HG02870 (cell line): ENCODE data around the gene SHKBP1.
"Not testable (repeated sequence)": the region's sequence is repeated elsewhere in the genome, so short reads cannot be mapped to it uniquely, and the experiment has no call there.

Experiments
- ATAC-seq: cut with Tn5 transposase; IDR thresholded peaks from one replicate; pipeline ENCODE4 v1.9.1; 2021; ENCODE audit warnings: mild to moderate bottlenecking, moderate library complexity; ENCODE audit not compliant: unreplicated experiment

SHKBP1 gene

DNA sequence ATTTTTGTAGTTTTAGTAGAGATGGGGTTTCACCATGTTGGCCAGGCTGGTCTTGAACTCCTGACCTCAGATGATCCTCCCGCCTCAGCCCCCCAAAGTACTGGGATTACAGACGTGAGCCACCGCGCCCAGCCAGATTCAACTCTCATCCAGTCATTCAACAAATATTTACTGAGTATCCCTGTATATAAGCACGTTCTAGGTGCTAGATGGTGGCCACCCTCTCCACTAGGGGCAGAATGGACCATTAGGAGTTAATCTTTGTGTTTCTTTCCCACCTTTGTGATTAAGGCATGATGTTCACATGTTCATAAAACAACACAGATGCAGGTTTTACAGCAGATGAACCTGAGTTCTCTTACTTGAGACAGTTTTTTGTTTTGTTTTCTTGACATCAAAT, 7.3 kb downstream of the SHKBP1 start:
- no peak for ATAC-seq

DNA sequence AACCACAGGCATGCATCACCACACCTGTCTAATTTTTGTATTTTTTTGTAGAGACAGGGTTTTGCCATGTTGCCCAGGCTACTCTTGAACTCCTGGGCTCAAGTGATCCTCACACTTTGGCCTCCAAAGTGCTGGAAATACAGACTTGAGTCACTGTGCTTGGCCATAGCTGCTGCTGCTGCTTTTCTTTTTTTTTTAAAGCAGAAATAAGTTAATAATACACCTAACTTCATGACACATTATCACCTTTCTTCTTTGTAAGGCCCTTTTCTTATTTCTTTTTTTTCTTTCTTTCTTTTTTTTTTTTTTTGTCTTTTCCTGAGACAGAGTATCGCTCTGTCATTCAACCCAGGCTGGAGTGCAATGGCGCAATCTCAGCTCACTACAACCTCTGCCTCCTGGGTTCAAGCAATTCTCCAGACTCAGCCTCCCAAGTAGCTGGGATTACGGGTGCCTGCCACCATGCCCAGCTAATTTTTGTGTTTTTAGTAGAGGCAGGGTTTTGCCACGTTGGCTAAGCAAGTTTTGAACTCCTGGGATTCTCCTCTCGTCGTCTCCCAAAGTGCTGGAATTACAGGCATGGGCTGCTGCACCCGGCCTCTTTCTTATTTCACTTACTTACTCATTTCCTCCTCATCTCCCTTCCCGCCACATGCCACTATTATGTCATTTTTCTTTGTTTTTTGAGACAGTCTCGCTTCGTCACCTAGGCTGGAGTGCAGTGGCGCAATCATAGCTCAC, 8.7 kb downstream of the SHKBP1 start:
- ATAC-seq, result no peak

DNA sequence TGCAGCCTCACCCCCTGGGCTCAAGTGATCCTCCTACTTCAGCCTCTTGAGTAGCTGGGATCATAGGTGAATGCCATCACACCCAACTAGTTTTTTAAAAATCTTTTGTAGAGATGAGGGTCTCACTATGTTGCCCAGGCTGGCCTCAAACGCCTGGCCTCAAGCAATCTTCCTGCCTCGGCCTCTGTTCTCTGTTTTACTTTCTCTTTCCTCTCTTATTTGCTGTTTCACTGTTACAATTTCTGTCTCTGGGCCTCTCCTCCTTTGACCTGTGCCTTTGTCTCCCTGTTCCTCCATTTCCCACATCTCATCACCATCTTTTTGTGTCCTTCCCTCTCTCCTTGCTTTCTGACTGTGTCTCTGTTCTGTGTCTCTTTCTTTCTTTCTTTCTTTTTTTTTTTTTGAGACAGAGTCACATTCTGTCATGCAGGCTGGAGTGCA, 9.3 kb downstream of the SHKBP1 start:
- ATAC-seq, result no peak

DNA sequence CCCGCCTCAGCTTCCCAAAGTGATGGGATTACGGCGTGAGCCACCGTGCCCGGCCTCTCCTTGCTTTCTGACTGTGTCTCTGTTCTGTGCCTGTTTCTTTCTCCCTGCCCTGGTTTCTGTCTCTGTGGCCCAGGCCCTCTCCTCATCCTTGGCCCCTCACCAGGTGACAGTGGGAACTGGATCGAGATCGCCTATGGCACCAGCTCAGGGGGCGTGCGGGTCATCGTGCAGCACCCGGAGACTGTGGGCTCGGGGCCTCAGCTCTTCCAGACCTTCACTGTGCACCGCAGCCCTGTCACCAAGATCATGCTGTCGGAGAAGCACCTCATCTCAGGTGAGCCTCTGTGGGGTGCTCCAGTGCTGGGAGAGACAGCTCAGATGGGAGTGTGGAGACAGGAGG, 9.9 kb downstream of the SHKBP1 start:
- no peak for ATAC-seq

DNA sequence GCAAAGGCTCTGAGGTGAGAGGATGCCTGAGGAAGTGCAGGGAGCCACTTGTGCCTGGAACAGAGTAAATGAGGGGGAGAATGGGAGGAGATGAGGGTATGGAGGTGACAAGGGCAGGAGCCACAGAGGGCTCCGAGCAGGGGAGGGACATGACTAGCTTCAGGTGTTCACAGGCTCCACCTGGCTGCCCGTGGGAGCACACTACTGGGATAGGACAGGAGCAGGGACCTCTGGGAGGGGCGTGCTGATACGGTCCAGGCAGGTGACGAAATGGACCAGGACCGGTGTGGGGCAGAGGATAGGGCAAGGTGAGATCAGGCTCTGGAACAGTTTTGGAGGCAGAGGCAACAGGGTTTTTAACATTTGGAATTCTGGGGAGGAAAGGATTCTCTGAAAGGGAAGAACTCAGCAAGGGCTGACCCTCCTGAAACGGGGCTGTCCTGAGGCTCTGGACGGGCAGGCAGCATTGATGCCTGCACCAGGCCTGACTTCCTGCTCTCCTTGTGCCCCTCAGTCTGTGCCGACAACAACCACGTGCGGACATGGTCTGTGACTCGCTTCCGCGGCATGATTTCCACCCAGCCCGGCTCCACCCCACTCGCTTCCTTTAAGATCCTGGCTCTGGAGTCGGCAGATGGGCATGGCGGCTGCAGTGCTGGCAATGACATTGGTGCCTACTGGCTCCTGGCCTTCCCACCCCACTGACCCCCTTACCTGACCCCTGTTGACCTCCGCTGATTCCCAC, 11.6 kb downstream of the SHKBP1 start:
- no peak for ATAC-seq

DNA sequence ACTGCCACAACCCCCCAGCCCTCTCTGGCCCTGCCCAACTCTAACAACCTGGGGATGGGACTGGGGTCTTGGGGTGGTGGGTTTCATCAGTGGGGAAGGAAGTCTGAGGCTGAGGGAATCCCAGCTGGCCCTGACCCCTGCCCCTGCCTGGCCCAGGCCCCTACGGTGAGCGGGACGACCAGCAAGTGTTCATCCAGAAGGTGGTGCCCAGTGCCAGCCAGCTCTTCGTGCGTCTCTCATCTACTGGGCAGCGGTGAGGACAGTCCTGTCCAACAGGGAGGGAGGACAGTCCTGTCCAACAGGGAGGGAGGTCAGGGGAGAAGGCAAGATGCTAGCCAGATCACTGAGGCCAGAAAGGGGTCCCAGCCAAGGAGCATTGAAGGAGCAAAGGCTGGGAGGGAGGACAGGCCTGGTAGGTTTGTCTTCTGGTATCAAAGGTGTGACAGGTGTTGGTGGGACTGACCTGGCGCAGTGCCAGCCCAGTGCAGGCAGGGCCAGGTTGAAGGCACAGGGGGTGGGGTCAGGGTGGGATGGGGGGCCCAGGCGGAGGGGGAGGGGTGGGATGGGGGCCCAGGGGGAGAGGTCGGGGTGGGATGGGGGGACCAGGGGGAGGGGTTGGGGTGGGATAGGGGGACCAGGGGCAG, 12.4 kb downstream of the SHKBP1 start:
- ATAC-seq, result no peak

DNA sequence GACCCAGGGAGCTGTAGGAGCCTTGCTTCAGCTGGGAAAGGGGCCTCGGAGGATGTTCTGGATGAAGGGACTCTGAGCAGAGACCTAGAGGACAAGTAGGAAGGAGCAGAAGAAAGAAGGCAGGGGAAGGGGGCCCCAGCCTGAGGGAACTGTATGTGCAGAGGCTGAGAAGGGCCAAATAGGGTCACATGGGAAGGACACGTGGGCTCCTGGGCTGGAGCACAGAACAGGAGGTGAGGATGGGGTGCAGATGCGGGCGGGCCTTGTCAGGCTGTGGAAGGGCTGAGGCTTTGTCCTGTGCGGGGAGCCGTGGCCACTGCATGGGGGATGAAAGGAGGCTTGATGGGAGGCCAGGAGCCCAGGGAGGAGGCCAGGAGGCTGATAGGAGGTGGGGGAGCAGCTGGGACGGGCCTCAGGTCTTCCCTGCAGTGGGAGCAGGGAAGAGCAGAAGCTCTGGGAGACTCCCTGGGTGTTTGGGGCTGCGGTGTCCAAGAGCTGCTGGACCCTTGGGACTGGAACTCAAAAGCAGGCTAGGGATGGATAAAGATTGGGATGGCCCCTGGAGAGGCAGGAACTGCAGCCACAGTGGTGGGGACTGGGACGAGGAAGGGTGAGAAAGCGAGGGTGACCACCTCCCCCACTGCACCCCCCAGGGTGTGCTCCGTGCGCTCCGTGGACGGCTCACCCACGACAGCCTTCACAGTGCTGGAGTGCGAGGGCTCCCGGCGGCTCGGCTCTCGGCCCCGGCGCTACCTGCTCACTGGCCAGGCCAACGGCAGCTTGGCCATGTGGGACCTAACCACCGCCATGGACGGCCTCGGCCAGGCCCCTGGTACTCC, 13.1 kb downstream of the SHKBP1 start:
- no peak for ATAC-seq

DNA sequence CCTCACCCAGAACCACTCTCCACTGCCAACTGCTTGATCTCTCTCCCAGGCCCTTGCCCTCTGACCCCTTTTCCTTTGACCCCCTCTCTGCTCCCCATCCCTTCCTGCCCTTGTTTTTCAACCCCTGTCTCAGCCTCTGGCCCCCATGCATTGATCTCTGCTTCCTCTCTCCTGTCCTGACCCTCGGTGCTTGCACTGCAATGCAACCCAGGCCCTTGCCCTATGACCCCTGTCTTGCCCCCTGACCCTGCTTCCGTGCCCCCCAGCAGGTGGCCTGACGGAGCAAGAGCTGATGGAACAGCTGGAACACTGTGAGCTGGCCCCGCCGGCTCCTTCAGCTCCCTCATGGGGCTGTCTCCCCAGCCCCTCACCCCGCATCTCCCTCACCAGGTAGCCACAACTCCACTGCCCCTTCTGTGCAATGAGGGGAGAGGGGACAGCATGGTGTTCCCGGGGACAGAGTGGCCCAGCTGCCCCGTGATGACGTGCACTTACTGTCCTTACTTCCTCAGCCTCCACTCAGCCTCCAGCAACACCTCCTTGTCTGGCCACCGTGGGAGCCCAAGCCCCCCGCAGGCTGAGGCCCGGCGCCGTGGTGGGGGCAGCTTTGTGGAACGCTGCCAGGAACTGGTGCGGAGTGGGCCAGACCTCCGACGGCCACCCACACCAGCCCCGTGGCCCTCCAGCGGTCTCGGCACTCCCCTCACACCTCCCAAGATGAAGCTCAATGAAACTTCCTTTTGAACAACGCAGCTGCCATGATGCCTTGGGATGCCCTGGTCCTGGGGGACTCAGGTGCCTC, 14.0 kb downstream of the SHKBP1 start:
- ATAC-seq, result no peak

DNA sequence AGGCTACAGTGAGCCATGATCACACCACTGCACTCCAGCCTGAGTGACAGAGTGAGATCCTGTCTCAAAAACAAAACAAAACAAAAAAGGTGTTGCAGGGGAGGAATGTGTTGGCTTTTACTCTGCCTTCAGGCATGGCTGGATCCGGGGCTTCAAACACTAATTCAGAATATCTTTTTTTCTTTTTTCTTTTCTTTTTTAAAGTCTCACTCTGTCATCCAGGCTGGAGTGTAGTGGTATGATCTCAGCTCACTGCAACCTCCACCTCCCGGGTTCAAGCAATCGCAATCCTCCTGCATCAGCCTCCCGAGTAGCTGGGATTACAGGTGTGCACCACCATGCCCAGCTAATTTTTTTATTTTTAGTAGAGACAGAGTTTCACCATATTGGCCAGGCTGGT, 15.1 kb downstream of the SHKBP1 start:
- not testable (repeated sequence) for ATAC-seq

DNA sequence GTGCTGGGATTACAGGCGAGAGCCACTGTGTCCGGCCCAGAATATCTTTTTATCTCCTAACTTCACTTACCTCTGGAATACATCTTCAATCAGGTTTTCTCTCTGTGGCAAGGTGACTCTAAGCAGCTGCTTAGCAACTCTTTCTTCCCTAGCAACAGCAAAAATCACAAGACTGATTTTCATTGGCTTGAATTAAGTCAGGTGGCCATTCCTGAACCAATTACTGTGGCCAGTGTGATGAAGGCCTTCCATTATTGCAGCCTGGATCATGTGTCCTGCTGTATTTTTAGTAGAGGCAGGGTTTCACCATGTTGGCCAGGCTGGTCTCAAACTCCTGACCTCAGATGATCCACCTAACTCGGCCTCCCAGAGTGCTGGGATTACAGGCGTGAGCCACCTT, 15.5 kb downstream of the SHKBP1 start:
- no peak for ATAC-seq

DNA sequence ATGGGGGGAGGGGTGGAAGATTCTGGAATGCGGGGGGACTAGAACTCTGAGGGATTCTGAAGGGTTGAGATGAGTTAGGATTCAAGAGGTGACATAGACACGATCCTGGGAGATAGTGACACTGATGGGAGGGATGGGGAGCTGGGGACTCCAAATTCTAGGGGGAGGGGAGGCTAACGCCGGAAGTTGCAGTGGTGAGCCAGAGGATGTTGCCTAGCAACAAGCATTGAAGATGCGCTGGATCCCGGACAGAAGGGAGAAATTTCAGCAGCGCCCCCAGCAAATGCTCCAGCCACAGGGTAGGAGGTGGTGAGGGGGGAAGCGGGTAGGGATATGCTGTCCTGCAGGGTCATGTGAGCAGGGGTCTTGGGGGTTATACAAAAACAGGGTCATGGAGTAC, 17.6 kb downstream of the SHKBP1 start:
- ATAC-seq, result no peak

DNA sequence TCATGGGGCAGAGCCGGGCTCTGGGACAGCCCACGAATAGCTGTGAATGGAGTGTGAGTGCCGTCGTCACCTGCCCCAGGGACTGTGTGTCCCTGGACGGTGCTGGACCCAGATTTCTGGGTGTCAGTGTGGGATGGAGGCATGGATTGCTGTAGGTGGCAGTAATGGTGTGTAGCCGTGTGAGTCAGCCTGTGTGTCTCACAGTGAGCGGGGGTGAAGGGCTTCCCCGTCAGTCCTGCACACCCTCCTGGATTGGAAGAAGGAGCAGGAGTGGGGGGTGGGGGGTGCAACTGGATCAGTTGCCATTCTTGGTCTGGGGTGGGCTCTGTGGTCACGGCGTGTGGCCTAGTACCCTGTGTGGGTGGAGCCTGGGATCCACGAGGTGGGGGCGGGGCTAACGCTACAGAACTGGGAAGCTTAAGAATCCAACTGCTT, 18.0 kb downstream of the SHKBP1 start:
- no peak for ATAC-seq

DNA sequence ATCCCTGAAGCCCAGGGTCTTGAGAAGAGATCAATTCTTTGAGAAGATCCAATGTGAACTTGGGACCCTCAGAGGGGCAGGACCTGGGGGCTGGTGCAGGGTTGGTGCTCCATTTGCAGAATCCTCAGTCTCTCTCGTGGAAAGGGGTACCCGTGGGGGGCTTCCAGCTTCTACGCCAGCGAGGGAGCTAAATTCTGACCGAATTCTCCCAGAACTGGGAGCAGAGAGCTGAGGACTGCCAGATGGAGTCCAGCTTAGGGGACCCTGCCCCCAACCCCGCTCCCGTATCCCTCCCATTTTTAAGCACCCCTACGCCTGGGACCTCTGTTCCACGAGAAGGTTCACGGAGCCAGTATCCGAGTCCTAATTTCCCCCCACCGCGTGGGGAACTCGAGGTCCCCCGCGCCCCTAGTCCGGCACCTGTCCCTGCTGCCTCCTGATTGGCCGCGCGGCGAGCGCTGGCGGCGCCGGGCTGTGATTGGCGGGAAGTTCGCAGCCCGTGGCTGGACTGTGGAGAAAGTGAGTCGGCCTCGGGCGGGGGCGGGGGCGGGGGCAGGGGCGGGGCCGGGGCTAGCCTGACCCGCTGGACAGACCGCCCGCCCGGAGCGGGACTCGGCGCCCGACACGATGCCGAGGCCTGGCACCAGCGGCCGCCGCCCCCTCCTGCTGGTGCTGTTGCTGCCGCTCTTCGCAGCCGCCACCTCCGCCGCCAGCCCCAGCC, 20.1 kb downstream of the SHKBP1 start:
- no peak for ATAC-seq

DNA sequence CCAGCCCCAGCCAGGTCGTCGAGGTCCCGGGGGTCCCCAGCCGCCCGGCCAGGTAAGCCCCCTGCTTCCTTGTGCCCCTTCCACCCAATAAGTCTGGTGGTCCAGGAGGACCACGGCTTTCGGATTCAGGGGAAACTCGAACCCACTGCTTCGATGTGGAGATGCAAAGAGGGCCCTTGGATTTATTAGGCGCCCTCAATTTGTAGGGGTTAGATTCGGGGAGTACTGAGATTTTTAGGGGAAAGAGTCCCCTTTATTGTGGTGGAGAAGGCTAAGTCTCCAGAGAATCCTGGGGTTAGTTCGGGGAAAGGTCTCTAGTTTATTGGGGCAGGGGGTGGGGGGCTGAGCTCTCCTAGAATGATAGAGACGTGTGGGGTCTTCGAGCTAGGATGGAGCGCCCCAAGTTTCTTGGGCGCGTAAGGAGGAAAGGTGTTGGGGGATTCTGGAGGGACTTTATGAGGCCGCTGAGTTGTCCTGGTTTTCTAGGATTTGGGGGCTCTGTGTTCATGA, 20.7 kb downstream of the SHKBP1 start:
- ATAC-seq, result no peak

DNA sequence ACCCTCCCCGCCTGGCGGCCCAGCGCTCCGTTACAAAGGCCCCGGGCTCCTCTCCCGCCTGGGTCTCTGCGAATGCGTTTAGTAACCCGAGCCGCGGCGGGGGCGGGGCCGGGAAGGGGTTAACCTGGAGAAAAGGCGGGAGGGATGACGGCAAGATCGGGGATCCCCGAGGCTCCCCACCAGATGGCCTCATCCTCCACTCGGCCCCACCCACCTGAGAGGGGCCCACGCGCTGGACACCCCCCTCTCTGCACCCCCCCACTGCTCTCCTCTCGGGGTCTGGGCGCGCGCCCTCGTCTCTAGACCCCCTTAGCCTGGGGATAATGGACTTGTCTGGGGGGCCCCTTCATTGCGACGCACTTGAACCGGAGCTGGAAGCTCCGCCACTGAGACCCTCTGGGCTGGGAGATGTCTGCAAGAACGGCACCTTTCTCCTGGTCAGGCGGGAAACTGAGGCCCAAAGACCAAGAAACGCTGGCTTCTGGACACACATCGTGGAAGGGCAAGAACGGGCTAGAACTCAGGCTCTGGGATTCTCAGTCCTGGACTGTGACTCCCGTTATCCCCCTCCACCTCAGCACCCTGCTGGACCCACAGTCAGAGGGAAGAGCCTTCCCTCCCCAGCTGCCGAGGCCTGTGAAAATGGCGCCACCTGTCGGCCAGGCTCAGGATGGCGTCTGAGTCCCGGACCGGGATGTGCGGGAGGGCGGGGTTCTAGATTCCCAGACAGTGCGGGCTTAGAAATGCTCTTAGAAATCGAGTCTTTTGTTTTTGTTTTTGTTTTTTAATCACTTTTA, 21.6 kb downstream of the SHKBP1 start:
- no peak for ATAC-seq

DNA sequence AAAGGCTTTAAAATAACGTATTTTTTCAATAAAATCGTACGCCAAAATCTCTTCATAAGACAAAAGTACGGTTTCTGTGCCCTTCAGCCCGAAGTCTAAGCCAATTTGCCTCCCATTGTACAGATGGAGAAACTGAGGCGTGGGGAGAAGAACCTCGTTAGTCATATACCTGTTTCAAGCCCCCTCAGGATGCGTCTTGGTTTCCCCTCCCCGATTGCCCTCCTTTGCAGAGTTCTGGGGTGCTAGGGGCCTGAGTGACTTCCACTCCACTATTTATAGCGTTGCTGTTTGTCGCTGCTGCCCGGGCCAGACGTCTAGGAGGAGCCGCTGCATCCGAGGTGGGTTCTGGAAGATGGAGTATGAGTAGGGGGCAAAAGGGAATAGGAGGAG, 22.2 kb downstream of the SHKBP1 start:
- no peak for ATAC-seq

DNA sequence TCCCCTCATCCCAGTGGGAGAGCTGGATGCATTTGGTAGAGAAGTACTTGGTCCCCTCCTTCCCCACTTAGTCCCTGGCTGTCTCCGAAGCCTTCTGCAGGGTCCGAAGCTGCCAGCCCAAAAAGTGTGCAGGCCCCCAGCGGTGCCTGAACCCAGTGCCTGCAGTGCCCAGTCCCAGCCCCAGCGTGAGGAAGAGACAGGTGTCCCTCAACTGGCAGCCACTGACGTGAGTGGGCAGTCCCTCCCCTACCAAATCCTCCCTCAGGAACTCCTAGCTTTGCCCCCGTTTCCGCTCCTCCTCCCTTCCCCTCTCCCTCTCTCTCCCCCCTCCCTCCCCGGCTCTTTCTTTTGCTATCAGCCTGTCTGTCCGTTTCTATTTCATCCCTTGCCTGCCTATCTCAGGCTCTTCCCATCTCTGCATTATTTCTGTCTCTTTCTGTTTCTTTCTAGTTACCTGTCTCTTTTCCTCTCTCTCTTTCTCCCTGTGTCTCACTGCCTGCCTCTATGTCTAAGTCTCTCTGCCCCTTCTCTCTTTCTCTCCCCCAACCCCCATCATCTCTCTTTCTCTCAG, 22.7 kb downstream of the SHKBP1 start:
- no peak for ATAC-seq

DNA sequence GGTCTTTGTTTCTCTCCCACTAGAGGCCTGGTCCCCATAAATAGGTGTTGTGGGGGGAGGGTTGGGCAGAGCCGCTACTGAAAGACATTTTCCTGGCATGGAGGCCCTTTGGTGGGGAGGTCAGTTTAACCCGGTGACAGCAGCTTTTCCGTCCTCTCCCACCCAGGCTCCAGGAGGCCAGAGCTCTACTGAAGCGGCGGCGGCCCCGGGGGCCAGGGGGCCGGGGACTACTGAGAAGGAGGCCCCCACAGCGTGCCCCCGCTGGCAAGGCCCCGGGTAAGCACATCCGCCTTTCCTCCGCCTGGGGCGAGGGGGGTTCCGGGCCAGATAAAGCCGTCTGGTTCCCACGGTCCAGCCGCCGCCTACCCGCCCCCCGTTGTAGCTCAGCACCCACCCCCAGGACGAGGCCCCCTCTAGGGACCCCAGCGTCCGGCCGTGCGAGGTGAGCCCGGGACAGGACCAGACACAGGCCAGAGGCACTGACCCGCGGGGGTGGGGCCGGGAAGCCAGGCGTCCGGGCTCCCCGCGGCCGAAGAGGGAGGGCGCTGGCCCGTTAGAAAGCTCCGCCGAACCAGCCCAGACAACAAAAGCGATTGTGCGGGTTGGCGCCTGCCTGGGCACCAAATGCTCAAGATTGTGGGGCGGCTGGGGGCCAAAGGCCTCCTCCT, 23.4 kb downstream of the SHKBP1 start:
- no peak for ATAC-seq
